ENCODE results near the gene ST3GAL3.

ST3GAL3 gene

GRCh38 chr1:43789604-43790550 lies 82.5 kb downstream of the ST3GAL3 start:
- DNase-seq = no peak

DNA sequence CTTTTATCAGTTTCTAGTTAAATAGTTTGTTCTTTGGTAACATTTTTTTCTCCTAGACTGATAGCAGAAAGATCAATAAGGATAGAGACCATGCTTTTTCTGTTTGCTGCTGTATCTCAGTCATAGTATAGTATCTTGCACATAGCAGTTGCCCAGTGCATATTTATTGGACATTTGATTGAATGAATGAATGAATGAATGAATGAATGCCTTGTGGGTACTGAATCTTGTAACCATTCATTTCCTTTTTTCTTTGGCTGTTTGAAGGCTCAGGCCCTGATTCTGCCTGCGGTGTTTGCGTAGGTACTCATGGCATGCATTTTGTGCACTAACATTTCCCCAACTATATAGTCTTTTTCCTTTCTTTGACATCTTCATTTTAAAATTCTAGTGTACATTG lies 83.9 kb downstream of the ST3GAL3 start:
- no peak for DNase-seq

- DNase-seq = no peak
Measured at GRCh38 chr1:43796111-43796581, 88.8 kb downstream of the ST3GAL3 start.

DNA sequence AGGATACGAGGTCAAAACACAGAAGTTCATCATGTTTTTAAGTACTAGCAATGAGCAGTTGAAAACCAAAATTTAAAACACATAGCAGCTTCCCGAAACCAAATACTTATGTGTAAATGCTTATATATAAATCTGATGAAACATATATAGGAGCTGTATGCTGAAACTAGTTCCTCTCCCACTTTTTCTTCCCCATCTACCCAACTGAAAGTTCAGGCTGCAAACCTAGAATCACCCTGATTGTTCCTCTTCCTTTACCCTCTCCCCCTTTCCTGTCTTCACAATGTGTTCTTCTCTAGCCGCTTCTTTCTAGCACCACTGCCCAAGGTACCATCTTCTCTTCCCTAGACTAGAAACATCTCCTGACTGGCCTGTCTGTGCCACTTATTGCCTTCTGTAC lies 90.6 kb downstream of the ST3GAL3 start:
- no peak for DNase-seq

- DNase-seq = no peak
Measured at GRCh38 chr1:43799656-43800635, 92.6 kb downstream of the ST3GAL3 start.

DNA sequence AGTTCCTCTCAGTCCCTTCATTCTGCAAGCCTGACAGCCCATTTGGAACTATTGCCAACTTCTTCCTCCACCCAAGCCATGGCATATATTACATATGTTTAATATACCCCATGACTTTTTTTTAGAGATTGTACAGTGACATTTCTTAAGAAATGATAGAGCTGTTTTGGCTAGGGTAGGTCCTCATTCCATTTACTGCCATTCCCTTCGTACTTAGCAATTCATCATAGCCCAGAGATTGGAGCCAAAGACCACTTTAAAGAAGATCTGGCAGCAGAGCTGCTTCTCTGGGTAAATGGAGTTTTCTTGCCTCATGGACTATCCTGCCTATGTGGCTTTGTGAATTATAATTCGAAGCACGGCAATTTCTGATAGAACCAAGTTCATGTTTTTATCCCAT lies 93.4 kb downstream of the ST3GAL3 start:
- DNase-seq = no peak

DNA sequence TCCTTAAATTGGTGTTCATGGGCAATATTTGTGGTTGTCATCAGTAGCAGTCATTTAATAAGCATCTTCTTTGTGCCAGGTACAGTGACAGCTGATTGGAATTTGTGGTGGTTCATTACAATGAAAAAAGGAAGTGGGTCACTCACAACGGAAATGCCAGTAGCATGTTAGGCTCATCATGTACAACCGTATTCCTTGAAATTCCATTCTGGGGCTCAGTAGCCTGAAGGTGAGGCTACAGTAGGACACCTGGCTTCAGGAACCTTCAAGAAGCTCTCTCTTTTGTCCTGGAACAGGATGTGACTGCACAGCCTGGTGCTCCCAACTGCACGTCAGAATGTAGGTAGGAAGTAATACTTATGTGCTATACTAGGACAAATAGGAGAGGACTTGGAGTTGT lies 93.9 kb downstream of the ST3GAL3 start:
- DNase-seq = no peak

DNA sequence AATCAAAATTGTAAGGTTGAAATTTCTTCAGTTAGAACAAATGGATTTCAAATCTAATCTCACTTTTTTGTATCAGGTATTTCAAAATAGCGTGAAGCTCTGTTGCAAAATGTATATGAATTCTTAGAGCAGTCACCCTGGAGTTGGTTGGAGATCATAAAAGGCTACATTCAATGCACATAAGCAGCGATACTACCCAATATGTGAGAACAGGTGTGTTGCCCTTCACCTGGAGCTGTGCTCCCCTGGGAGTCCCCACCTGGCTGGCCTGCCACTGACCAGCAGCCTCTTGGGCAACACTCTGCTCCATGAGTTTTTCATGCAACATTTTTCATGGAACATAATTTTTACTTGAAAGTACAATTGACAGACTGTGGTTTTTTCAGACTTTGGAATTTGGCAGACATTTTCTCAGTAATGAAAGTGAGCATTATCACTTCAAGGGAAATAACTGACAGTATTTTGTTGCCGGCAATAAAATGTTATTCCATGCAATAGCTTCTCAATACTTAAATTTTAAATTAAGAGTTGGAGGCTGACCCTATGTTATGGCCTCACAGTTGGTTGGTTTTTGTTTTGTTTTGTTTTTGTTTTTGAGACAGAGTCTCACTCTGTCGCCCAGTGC lies 95.1 kb downstream of the ST3GAL3 start:
- DNase-seq = no peak

GRCh38 chr1:43803105-43803504 lies 95.8 kb downstream of the ST3GAL3 start:
- DNase-seq = no peak

- no peak for DNase-seq
Measured at GRCh38 chr1:43803646-43804045, 96.3 kb downstream of the ST3GAL3 start.

DNA sequence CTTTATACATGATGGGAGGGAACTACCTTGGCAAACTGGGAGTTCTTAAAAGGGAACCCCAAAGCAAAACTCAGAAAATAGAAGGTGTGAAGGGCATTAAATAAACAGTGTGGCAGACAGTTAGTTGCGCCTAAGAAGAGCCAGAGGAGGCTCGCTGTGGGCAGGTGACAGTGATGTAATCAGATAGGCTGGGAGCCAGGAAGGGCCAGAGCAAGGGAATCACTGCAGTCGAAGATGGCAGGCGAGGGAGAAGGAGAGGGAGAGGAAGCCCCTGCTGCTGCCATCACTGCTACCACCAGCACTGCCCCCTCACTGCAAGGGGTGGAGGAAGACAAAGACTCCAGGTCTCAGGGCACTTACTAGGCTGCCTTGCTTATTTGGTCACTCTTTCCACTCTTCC lies 97.2 kb downstream of the ST3GAL3 start:
- no peak for DNase-seq

GRCh38 chr1:43805340-43805739 lies 98.0 kb downstream of the ST3GAL3 start:
- DNase-seq = no peak

DNA sequence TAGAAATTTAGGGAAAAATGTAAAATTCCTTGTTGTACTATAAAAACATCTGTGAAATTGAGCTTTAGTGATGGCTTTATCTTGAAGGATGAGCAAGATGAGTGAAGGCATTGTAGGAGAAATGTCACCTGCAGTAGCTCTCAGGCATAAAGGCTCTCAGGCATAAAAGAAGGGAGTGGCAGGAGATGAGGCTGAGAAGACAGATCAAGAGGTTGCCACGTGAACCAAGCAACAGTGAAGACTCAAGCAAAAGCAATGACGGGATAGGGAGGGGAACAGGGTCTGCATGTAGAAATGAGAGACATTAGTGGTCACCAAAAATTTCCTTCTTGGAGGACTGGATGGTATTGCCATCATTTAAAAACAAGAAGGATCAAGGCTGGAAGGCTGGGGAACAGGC lies 98.8 kb downstream of the ST3GAL3 start:
- DNase-seq = no peak

DNA sequence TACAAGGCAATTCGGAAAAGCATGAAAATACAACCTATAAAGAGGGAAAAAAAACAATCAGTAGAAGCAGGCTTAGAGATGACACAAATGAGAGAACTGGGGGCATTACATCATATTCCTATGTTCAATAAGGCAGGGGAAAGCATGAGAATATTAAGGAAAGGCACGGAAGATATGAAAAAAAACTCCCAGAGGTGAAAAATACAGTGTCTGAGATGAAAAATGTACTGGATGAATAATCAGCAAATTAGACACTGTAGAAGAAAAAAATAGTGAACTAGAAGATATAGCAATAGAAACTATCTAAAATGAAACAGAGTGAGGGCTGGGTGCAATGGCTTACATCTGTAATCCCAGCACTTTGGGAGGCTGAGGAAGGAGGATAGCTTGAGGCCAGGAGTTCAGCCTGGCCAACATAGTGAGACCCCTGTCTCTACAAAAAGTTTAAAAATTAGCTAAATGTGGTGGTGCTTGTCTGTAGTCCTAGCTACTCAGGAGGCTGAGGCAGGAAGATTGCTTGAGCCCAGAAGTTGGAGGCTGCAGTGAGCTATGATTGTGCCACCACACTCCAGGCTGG lies 101.8 kb downstream of the ST3GAL3 start:
- no peak for DNase-seq

GRCh38 chr1:43812579-43812978 lies 105.2 kb downstream of the ST3GAL3 start:
- no peak for DNase-seq

DNA sequence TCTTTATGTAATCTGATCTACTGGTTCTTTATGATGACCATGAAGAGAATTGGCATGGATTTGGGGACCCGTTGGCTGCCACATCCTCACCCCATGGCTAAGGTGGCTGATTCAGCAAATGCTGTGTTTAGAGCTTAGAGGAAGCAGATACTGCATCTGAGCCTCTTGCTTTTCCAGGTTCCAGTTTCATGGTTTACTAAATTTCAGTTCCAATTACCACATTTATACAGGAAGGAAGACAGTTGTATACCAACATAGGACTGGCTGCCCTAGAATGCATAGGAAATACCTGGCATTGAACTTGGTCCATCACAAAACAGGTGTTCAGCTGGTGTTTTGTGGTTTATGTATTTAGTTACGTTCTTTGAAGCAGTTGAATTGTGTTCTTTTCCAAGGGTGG lies 107.1 kb downstream of the ST3GAL3 start:
- DNase-seq = no peak

- DNase-seq = no peak
Measured at GRCh38 chr1:43817304-43817939, 110.1 kb downstream of the ST3GAL3 start.

GRCh38 chr1:43818691-43819090 lies 111.4 kb downstream of the ST3GAL3 start:
- DNase-seq = no peak

GRCh38 chr1:43819357-43819756 lies 112.0 kb downstream of the ST3GAL3 start:
- no peak for DNase-seq

- no peak for DNase-seq
Measured at GRCh38 chr1:43821471-43821870, 114.1 kb downstream of the ST3GAL3 start.

DNA sequence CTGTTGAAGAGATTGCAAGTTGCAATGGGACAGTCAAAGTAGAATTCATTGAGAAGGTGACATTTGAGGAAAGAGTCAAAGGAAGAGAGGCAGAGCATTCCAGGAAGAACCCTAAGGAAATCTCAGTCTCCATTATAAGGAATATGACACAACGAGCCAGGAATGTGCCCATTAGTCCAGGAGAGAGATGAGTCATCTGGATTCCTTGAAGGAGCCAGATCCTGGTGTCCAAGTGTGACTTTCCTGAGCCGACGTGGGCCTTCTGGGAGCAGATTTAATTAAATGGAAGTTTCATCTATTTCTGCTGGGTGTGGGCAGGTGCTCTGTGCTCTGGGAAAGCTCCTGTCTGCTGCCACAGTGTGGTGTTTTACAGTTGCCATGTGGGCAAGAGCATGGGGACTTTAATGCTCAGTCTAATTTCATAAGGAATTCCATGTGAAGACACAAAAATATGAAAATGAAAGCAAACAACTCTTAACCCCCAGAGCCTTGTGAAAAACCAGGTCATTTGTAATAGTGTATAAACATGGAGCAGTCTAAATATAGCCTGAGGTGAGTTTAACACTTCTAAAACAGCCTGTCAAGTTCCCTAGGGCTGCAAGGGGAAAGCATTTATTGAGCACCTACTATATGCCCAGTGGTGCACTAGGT lies 114.8 kb downstream of the ST3GAL3 start:
- DNase-seq = no peak

DNA sequence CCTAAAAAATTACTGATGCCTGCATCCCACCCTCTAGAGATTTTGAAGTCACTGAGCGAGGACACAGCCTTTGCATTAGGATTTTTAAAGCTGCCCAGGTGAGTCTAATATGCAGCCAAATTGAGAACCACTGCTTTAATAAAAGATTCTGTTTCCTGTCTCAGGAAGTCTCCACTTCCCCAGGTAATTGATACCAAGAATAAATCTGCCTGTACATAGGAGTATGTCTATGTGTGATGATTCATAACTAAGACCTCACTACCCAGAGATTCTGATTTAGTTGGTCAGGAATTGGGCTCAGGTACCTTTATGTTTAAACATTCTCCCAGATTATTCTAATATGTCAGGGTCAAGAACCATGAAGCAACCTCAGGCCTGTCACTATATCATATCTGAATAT lies 117.5 kb downstream of the ST3GAL3 start:
- DNase-seq = no peak
